GM06990 (cell line): ENCODE measurements around the gene DAZAP1.
"Not testable (repeated sequence)": the region's sequence is repeated elsewhere in the genome, so short reads cannot be mapped to it uniquely, and the experiment has no call there.

Experiments used
- DNase-seq: peaks from one replicate; pipeline ENCODE4 v3.0.0-alpha.2; 2011; ENCODE audit not compliant: insufficient read length; ENCODE audit errors: extremely low read depth
- H3K27me3 ChIP-seq: replicated peaks from 2 replicates; pipeline ENCODE4 v1.6.0; 2011; ENCODE audit warnings: low read length; ENCODE audit not compliant: control insufficient read depth, insufficient read depth
- H3K36me3 ChIP-seq: 2 replicates; pipeline ENCODE4 v1.5.1; 2011; ENCODE audit warnings: low read length; ENCODE audit not compliant: control insufficient read depth, insufficient read depth
- H3K4me3 ChIP-seq: replicated peaks from 2 replicates; pipeline ENCODE4 v1.5.1; 2011; ENCODE audit warnings: low read depth, mild to moderate bottlenecking, control low read depth, low read length
- TF ChIP-seq, protein P1 (sequence below): IDR thresholded peaks from 2 replicates; pipeline ENCODE4 v1.5.1; 2011; ENCODE audit warnings: low read length, control low read depth, mild to moderate bottlenecking, inconsistent platforms; ENCODE audit not compliant: insufficient read depth, poor library complexity, severe bottlenecking

DAZAP1 gene

GRCh38 chr19:1438933-1439354, 31.6 kb downstream of the DAZAP1 start:
- no peaks in the 10 kb centered on the region for H3K27me3 ChIP-seq
- no peak for DNase-seq
- peak overlapping the region; percentile 80 for H3K4me3 ChIP-seq
- peaks cover 33% of the 10 kb centered on the region for H3K36me3 ChIP-seq
- TF ChIP-seq, protein P1, sequence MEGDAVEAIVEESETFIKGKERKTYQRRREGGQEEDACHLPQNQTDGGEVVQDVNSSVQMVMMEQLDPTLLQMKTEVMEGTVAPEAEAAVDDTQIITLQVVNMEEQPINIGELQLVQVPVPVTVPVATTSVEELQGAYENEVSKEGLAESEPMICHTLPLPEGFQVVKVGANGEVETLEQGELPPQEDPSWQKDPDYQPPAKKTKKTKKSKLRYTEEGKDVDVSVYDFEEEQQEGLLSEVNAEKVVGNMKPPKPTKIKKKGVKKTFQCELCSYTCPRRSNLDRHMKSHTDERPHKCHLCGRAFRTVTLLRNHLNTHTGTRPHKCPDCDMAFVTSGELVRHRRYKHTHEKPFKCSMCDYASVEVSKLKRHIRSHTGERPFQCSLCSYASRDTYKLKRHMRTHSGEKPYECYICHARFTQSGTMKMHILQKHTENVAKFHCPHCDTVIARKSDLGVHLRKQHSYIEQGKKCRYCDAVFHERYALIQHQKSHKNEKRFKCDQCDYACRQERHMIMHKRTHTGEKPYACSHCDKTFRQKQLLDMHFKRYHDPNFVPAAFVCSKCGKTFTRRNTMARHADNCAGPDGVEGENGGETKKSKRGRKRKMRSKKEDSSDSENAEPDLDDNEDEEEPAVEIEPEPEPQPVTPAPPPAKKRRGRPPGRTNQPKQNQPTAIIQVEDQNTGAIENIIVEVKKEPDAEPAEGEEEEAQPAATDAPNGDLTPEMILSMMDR, result no peak

- not testable (repeated sequence) for DNase-seq, H3K27me3 ChIP-seq
- H3K36me3 ChIP-seq, result peaks cover 27% of the 10 kb centered on the region
- peak overlapping the region; percentile 80 for H3K4me3 ChIP-seq
Observed at GRCh38 chr19:1439525-1440417, 32.4 kb downstream of the DAZAP1 start.

GRCh38 chr19:1440418-1440801, 33.0 kb downstream of the DAZAP1 start:
- TF ChIP-seq, protein P1, result no peak
- Histone ChIP-seq H3K4me3 (peak overlapping the region; percentile 25; the same call in 1 of the 2 replicates), H3K27me3 (no peaks in the 10 kb centered on the region), H3K36me3 (peaks cover 27% of the 10 kb centered on the region)
- DNase-seq, result no peak

- no peak for DNase-seq
- TF ChIP-seq, protein P1, result no peak
- Histone ChIP-seq H3K4me3 (no peak overlapping the region), H3K27me3 (no peaks in the 10 kb centered on the region), H3K36me3 (peaks cover 26% of the 10 kb centered on the region)
Observed at GRCh38 chr19:1441022-1441426, 33.6 kb downstream of the DAZAP1 start.

DNA sequence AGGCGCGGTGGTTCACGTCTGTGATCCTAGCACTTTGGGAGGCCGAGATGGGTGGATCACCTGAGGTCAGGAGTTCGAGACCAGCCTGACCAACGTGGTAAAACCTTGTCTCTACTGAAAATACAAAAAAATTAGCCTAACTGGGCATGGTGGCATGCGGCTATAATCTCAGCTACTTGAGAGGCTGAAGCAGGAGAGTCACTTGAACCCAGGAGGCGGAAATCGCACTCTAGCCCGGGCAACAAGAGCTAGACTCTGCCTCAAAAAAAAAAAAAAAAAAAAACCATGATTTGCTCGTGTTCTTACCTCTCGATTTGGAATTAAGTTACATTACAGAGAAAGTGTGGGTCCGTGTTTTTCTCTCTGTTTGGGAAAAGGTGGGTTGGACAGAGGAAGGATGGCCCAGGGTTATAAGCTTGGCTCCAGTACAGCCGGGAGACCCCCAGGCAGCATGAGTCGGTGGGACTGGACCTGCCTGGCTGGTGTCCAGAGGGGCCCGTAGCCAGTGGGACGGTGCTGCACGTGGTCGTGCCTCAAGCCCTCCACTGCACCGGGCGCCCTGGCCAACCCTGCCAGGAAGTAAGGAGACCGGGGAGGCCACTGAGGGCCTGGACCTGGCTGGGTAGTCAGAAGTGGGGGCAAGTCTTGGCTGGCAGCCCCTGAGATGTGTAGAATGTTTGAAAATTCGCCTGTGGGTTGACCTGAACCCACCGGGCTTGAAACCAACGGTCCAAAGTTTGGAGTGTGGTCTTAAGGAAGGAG, 34.5 kb downstream of the DAZAP1 start:
- no peak overlapping the region for H3K4me3 ChIP-seq
- H3K27me3 ChIP-seq, result no peaks in the 10 kb centered on the region
- TF ChIP-seq, protein P1, result no peak
- H3K36me3 ChIP-seq, result peaks cover 26% of the 10 kb centered on the region
- no peak for DNase-seq
